HCEC 1CT (cell line): ENCODE data around the gene ATAD1.

Source experiments
- DNase-seq: peaks from one replicate; pipeline ENCODE4 v3.0.0-alpha.2; 2017

The ATAD1 gene

GRCh38 chr10:87706731-87707130, 111.3 kb downstream of the ATAD1 start:
- no peak for DNase-seq

- peak; percentile 8 for DNase-seq
Observed at GRCh38 chr10:87705339-87705738, 112.7 kb downstream of the ATAD1 start.

- DNase-seq, result no peak
Observed at GRCh38 chr10:87703771-87704170, 114.3 kb downstream of the ATAD1 start.

GRCh38 chr10:87702973-87703294, 115.1 kb downstream of the ATAD1 start:
- no peak for DNase-seq

GRCh38 chr10:87702260-87702972, 115.6 kb downstream of the ATAD1 start:
- no peak for DNase-seq
